GM06990 (cell line): ENCODE results near the gene GLIS2.
A peak's percentile ranks its signal among the peaks of the same experiment; 100 is the strongest.

Experiments used
- DNase-seq: peaks from one replicate; pipeline ENCODE4 v3.0.0-alpha.2; 2011; ENCODE audit not compliant: insufficient read length; ENCODE audit errors: extremely low read depth
- H3K27me3 ChIP-seq: replicated peaks from 2 replicates; pipeline ENCODE4 v1.6.0; 2011; ENCODE audit warnings: low read length; ENCODE audit not compliant: control insufficient read depth, insufficient read depth
- H3K36me3 ChIP-seq: 2 replicates; pipeline ENCODE4 v1.5.1; 2011; ENCODE audit warnings: low read length; ENCODE audit not compliant: control insufficient read depth, insufficient read depth
- H3K4me3 ChIP-seq: replicated peaks from 2 replicates; pipeline ENCODE4 v1.5.1; 2011; ENCODE audit warnings: low read depth, mild to moderate bottlenecking, control low read depth, low read length
- CTCF ChIP-seq: IDR thresholded peaks from 2 replicates; pipeline ENCODE4 v1.5.1; 2011; ENCODE audit warnings: low read length, control low read depth, mild to moderate bottlenecking, inconsistent platforms; ENCODE audit not compliant: insufficient read depth, poor library complexity, severe bottlenecking

Gene GLIS2

DNA sequence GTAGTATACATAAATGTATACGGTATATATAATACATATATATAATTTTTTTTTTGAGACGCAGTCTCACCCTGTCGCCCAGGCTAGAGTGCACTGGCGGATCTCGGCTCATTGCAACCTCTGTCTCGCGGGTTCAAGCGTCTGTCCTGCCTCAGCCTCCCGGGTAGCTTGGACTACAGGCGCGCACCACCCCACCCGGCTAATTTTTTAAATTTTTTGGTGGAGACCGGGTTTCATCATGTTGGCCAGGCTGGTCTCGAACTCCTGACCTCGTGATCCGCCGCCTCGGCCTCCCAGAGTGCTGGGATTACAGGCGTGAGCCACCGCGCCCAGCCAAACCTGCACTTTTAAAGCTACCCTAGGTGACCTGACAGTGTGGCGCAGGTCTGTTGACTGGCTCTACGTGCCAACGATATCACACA lies 34.5 kb downstream of the GLIS2 start:
- no peak for DNase-seq
- H3K27me3 ChIP-seq, result no peaks in the 10 kb centered on the region
- peak overlapping the region; percentile 100 for H3K4me3 ChIP-seq
- H3K36me3 ChIP-seq, result peaks cover 13% of the 10 kb centered on the region
- TF ChIP-seq CTCF, result no peak

DNA sequence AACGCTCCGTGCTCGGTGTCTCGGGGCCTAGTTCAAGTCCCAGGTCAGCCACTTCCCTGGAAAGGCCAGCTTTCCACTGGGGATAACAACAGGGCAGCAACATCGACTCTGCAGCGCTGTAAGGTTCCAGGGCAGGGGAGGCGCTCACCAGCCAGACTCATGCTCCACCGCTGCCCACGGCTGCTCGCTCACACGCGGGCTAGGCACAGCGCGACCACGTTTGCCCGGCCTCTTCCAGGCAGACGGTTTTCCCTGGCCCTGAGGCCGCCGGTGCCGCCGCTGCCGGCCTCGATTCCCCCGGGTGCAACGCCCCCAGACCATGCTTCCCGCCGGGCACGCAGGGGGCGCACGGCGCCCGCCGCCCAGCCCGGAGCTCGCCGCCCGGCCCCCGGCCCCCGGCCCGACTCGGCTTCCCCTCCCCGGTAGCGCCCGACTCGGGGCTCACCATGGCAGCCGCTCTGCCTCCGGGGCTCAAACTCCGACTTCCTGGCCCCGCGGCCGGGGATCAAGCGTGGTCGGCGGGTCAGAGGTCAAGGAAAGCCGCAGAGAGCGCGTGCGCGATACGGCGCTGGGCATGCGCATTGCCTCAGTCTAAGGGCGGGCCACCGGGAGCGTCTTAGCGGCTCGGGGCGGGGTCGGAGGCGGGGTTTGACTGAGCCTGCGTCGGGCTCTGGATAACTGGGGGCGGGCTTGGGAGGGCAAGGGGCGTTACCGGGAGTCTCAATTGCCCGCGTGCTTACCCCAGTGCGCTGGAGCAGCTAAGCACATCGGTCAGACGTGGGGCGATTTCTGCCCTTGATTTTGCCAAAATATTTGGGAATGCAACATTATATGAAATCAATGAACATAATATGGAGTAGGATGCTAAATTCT lies 35.2 kb downstream of the GLIS2 start, which contains the start of gene PAM16:
Gene PAM16, minus strand, starts transcription at position 535 of the 873 bp plus-strand sequence. Its CDS starts 87 bp downstream, at position 448.
- H3K36me3 ChIP-seq, result peaks cover 13% of the 10 kb centered on the region
- H3K4me3 ChIP-seq, result peak within 1 kb of the TSS; percentile 100
- no peak for TF ChIP-seq CTCF
- DNase-seq, result peak; percentile 98
- no peaks in the 10 kb centered on the region for H3K27me3 ChIP-seq

DNA sequence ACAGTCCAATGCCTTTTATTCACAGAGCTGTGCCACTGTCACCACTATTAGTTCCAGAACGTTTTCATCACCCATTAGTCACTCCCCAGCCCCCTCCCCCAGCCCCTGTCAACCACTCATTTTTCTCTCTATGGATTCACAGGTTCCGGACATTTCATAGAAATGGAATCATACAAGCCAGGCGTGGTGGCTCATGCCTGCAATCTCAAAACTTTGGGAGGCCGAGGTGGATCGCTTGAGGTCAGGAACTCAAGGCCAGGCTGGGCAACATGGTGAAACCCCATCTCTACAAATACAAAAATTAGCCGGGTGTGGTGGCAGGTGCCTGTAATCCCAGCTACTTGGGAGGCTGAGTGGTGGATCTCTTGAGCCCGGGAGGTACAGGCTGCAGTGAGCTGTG lies 36.0 kb downstream of the GLIS2 start:
- Histone ChIP-seq H3K36me3 (peaks cover 14% of the 10 kb centered on the region), H3K4me3 (no peak overlapping the region), H3K27me3 (no peaks in the 10 kb centered on the region)
- DNase-seq, result no peak
- no peak for TF ChIP-seq CTCF

- Histone ChIP-seq H3K36me3 (peaks cover 11% of the 10 kb centered on the region), H3K4me3 (no peak overlapping the region), H3K27me3 (no peaks in the 10 kb centered on the region)
- TF ChIP-seq CTCF, result no peak
- DNase-seq, result no peak
Measured at GRCh38 chr16:4352843-4353242, 37.0 kb downstream of the GLIS2 start.

DNA sequence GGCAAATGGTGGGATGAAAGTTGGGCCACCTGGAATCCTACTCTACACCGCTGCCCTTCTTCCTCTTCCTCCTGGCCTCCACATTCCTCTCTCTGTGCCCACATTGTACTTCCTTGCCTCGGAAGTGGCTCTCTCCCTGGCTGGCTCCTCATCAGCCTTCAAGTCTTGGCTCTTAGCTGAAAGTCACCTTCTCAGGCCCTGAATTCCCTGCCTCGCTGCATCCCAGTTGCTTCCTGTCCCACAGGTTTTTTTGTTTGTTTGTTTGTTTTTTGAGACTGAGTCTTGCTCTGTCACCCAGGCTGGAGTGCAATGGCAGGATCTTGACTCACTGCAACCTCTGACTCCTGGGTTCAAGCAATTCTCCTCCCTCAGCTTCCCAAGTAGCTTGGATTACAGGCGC lies 37.8 kb downstream of the GLIS2 start:
- H3K4me3 ChIP-seq, result no peak overlapping the region
- no peak for DNase-seq
- no peak for TF ChIP-seq CTCF
- peaks cover 17% of the 10 kb centered on the region for H3K36me3 ChIP-seq
- no peaks in the 10 kb centered on the region for H3K27me3 ChIP-seq
